ENCODE measurements around the gene KLHL15. TPM values are rescaled to one million over a fixed set of nuclear protein-coding genes. Genes with fewer than 3 reads are reported as not detected.

KLHL15 gene
- 3.1 to 4.5 TPM (median 3.6 TPM) in 5 replicates for total RNA-seq (2022; extraction: Qiagen RNA extraction)

GRCh38 chrX:24027086-24027485 is at the start of gene KLHL15:
Gene KLHL15, minus strand, starts transcription at chrX:24027186. Its CDS starts 20,493 bp downstream, at chrX:24006693.

GRCh38 chrX:24054182-24055042 is 27.4 kb upstream of the KLHL15 start, which contains the start of gene EIF2S3:
Gene EIF2S3, plus strand, starts transcription at chrX:24054956. Its CDS starts 13 bp downstream, at chrX:24054969.

Other genes starting within 250 kb of the KLHL15 start
- 363 to 451 TPM (median 424 TPM) in 5 replicates for gene SAT1, start 244.0 kb downstream of the KLHL15 start, total RNA-seq (2022; extraction: Qiagen RNA extraction)
- gene APOO, start 119.2 kb downstream of the KLHL15 start, total RNA-seq (2022; extraction: Qiagen RNA extraction), result 28.3 to 30.9 TPM (median 29.3 TPM) in 5 replicates
- gene CXorf58, start 119.2 kb downstream of the KLHL15 start, total RNA-seq (2022; extraction: Qiagen RNA extraction), result 0.06 to 0.14 TPM (median 0.10 TPM) in 5 replicates
- gene EIF2S3, start 27.8 kb upstream of the KLHL15 start, total RNA-seq (2022; extraction: Qiagen RNA extraction), result 142 to 167 TPM (median 164 TPM) in 5 replicates
- gene ZFX, start 122.5 kb upstream of the KLHL15 start, total RNA-seq (2022; extraction: Qiagen RNA extraction), result 7.9 to 11.5 TPM (median 9.0 TPM) in 5 replicates